ENCODE results near the gene DCC. TPM values are rescaled to one million over a fixed set of nuclear protein-coding genes. Genes with fewer than 3 reads are reported as not detected.

Gene DCC
- total RNA-seq, 1 donor from 2014 or later, result under 0.01 TPM

DNA sequence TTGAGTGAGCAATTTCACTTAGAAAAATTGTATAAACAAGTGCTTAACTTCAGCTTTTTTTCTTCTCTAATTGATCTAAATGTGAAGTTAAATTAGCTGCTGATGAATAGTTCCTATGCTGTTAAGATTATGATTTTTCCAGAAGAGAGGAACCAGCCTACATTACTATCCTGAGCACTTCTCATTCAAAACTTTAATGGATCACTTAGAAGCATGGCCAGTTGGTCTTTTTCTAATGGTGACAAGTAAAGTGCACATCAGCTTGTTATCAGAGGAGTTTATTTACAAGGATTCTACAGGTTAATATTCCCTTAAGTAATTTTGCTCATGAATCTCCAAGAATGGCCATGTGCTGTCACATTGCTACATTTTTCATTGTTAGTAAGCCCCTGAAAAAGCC, 37.1 kb downstream of the DCC start:
- Histone ChIP-seq H3K9ac (ENCODE audit: low read depth in 1 of 3, low read length in 3 of 3) (no peak overlapping the region), H3K36me3 (ENCODE audit: control insufficient read depth in 3 of 3, insufficient read depth in 3 of 3, low read length in 3 of 3) (no peaks in the 10 kb centered on the region), H3K9me3 (ENCODE audit: control insufficient read depth in 3 of 3, low read length in 3 of 3) (no peaks in the 10 kb centered on the region), H3K4me1 (ENCODE audit: control insufficient read depth in 3 of 3, insufficient read depth in 3 of 3, low read length in 3 of 3) (no peaks in the 10 kb centered on the region), H3K27ac (ENCODE audit: low read depth, low read length) (no peak overlapping the region), H3K27me3 (ENCODE audit: control insufficient read depth in 3 of 3, insufficient read depth in 3 of 3, low read length in 3 of 3) (no peaks in the 10 kb centered on the region), H3K4me3 (ENCODE audit: low read length in 3 of 3) (no peak overlapping the region)

GRCh38 chr18:52386306-52386705, 46.3 kb downstream of the DCC start:
- Histone ChIP-seq H3K4me1 (ENCODE audit: control insufficient read depth in 3 of 3, insufficient read depth in 3 of 3, low read length in 3 of 3) (no peaks in the 10 kb centered on the region), H3K4me3 (ENCODE audit: low read length in 3 of 3) (no peak overlapping the region), H3K9me3 (ENCODE audit: control insufficient read depth in 3 of 3, low read length in 3 of 3) (no peaks in the 10 kb centered on the region), H3K27ac (ENCODE audit: low read depth, low read length) (no peak overlapping the region), H3K27me3 (ENCODE audit: control insufficient read depth in 3 of 3, insufficient read depth in 3 of 3, low read length in 3 of 3) (no peaks in the 10 kb centered on the region), H3K36me3 (ENCODE audit: control insufficient read depth in 3 of 3, insufficient read depth in 3 of 3, low read length in 3 of 3) (no peaks in the 10 kb centered on the region), H3K9ac (ENCODE audit: low read depth in 1 of 3, low read length in 3 of 3) (no peak overlapping the region)

GRCh38 chr18:52387175-52387574, 47.2 kb downstream of the DCC start:
- H3K27ac ChIP-seq (ENCODE audit: low read depth, low read length), result no peak overlapping the region
- H3K27me3 ChIP-seq (ENCODE audit: control insufficient read depth in 3 of 3, insufficient read depth in 3 of 3, low read length in 3 of 3), result no peaks in the 10 kb centered on the region
- no peaks in the 10 kb centered on the region for H3K9me3 ChIP-seq (ENCODE audit: control insufficient read depth in 3 of 3, low read length in 3 of 3)
- no peak overlapping the region for H3K4me3 ChIP-seq (ENCODE audit: low read length in 3 of 3)
- H3K36me3 ChIP-seq (ENCODE audit: control insufficient read depth in 3 of 3, insufficient read depth in 3 of 3, low read length in 3 of 3), result no peaks in the 10 kb centered on the region
- no peaks in the 10 kb centered on the region for H3K4me1 ChIP-seq (ENCODE audit: control insufficient read depth in 3 of 3, insufficient read depth in 3 of 3, low read length in 3 of 3)
- H3K9ac ChIP-seq (ENCODE audit: low read depth in 1 of 3, low read length in 3 of 3), result no peak overlapping the region

GRCh38 chr18:52391810-52392559, 52.0 kb downstream of the DCC start:
- Histone ChIP-seq H3K36me3 (ENCODE audit: control insufficient read depth in 3 of 3, insufficient read depth in 3 of 3, low read length in 3 of 3) (no peaks in the 10 kb centered on the region), H3K4me1 (ENCODE audit: control insufficient read depth in 3 of 3, insufficient read depth in 3 of 3, low read length in 3 of 3) (no peaks in the 10 kb centered on the region), H3K27ac (ENCODE audit: low read depth, low read length) (no peak overlapping the region), H3K9ac (ENCODE audit: low read depth in 1 of 3, low read length in 3 of 3) (no peak overlapping the region), H3K27me3 (ENCODE audit: control insufficient read depth in 3 of 3, insufficient read depth in 3 of 3, low read length in 3 of 3) (no peaks in the 10 kb centered on the region), H3K4me3 (ENCODE audit: low read length in 3 of 3) (no peak overlapping the region), H3K9me3 (ENCODE audit: control insufficient read depth in 3 of 3, low read length in 3 of 3) (no peaks in the 10 kb centered on the region)

GRCh38 chr18:52394602-52395001, 54.6 kb downstream of the DCC start:
- Histone ChIP-seq H3K4me1 (ENCODE audit: control insufficient read depth in 3 of 3, insufficient read depth in 3 of 3, low read length in 3 of 3) (no peaks in the 10 kb centered on the region), H3K27ac (ENCODE audit: low read depth, low read length) (no peak overlapping the region), H3K4me3 (ENCODE audit: low read length in 3 of 3) (no peak overlapping the region), H3K27me3 (ENCODE audit: control insufficient read depth in 3 of 3, insufficient read depth in 3 of 3, low read length in 3 of 3) (no peaks in the 10 kb centered on the region), H3K36me3 (ENCODE audit: control insufficient read depth in 3 of 3, insufficient read depth in 3 of 3, low read length in 3 of 3) (no peaks in the 10 kb centered on the region), H3K9me3 (ENCODE audit: control insufficient read depth in 3 of 3, low read length in 3 of 3) (no peaks in the 10 kb centered on the region), H3K9ac (ENCODE audit: low read depth in 1 of 3, low read length in 3 of 3) (no peak overlapping the region)

DNA sequence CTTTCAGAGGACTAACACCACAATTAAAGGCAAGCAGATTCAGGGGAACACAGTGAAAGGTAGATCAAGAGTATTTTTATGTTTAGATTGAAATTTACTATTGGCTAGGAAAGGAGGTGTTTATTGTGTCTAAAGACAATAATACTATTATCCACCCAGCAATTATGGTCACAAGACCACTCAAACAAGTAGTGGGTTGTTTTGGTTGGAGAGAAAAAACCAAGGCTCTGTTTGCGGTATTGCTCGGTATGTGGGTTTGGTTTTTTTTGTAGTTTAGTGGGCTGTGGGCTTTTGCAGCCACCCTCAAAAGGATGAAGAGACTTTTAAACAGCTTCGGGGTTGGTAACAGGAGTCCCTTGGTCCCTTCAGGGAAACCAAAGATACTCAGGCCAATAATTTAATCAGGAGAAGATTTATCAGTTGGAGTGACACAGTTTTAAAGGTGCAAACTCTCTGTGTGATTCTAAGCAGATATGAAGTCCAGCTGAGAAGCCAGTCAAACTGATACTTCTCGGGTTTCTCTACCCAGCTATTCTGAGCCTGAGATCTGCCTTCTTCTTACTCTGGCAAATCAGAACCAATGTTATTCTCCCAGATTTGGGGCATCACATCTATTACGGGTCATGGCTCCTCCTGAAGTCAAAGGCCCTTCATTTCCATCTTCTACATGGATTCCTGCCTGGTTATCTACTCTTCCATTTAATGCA, 55.3 kb downstream of the DCC start:
- H3K27ac ChIP-seq (ENCODE audit: low read depth, low read length), result no peak overlapping the region
- no peak overlapping the region for H3K9ac ChIP-seq (ENCODE audit: low read depth in 1 of 3, low read length in 3 of 3)
- no peaks in the 10 kb centered on the region for H3K9me3 ChIP-seq (ENCODE audit: control insufficient read depth in 3 of 3, low read length in 3 of 3)
- H3K4me1 ChIP-seq (ENCODE audit: control insufficient read depth in 3 of 3, insufficient read depth in 3 of 3, low read length in 3 of 3), result no peaks in the 10 kb centered on the region
- H3K27me3 ChIP-seq (ENCODE audit: control insufficient read depth in 3 of 3, insufficient read depth in 3 of 3, low read length in 3 of 3), result no peaks in the 10 kb centered on the region
- no peak overlapping the region for H3K4me3 ChIP-seq (ENCODE audit: low read length in 3 of 3)
- H3K36me3 ChIP-seq (ENCODE audit: control insufficient read depth in 3 of 3, insufficient read depth in 3 of 3, low read length in 3 of 3), result no peaks in the 10 kb centered on the region

- H3K27me3 ChIP-seq (ENCODE audit: control insufficient read depth in 3 of 3, insufficient read depth in 3 of 3, low read length in 3 of 3), result no peaks in the 10 kb centered on the region
- no peak overlapping the region for H3K4me3 ChIP-seq (ENCODE audit: low read length in 3 of 3)
- H3K9ac ChIP-seq (ENCODE audit: low read depth in 1 of 3, low read length in 3 of 3), result no peak overlapping the region
- no peaks in the 10 kb centered on the region for H3K36me3 ChIP-seq (ENCODE audit: control insufficient read depth in 3 of 3, insufficient read depth in 3 of 3, low read length in 3 of 3)
- H3K4me1 ChIP-seq (ENCODE audit: control insufficient read depth in 3 of 3, insufficient read depth in 3 of 3, low read length in 3 of 3), result no peaks in the 10 kb centered on the region
- H3K27ac ChIP-seq (ENCODE audit: low read depth, low read length), result no peak overlapping the region
- H3K9me3 ChIP-seq (ENCODE audit: control insufficient read depth in 3 of 3, low read length in 3 of 3), result peaks cover 0 to 3% (median 0%) of the 10 kb centered on the region in 3 donors
Measured at GRCh38 chr18:52401236-52401635, 61.2 kb downstream of the DCC start.

DNA sequence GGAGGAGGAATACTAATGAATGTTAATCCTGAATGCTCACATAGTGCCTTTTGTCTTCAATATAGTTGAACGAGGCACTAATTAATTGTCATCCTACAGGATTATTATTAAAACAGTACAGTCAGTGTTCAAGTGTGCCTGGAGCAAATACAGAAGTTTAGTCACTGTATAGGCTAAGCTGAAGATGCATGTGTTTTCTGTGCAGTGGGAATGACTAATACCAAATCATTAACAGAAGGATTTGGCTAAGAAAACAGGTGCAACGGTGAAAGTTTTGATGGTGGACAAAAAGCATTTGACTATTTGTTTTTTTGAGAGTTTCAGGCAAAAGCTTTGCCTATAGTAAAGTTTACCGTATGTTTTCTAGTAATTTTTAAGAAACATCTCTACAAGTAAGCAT, 62.8 kb downstream of the DCC start:
- Histone ChIP-seq H3K36me3 (ENCODE audit: control insufficient read depth in 3 of 3, insufficient read depth in 3 of 3, low read length in 3 of 3) (no peaks in the 10 kb centered on the region), H3K4me1 (ENCODE audit: control insufficient read depth in 3 of 3, insufficient read depth in 3 of 3, low read length in 3 of 3) (no peaks in the 10 kb centered on the region), H3K9me3 (ENCODE audit: control insufficient read depth in 3 of 3, low read length in 3 of 3) (peaks cover 0 to 3% (median 0%) of the 10 kb centered on the region in 3 donors), H3K27ac (ENCODE audit: low read depth, low read length) (no peak overlapping the region), H3K9ac (ENCODE audit: low read depth in 1 of 3, low read length in 3 of 3) (no peak overlapping the region), H3K4me3 (ENCODE audit: low read length in 3 of 3) (no peak overlapping the region), H3K27me3 (ENCODE audit: control insufficient read depth in 3 of 3, insufficient read depth in 3 of 3, low read length in 3 of 3) (no peaks in the 10 kb centered on the region)

GRCh38 chr18:52403291-52404021, 63.5 kb downstream of the DCC start:
- Histone ChIP-seq H3K27ac (ENCODE audit: low read depth, low read length) (no peak overlapping the region), H3K4me1 (ENCODE audit: control insufficient read depth in 3 of 3, insufficient read depth in 3 of 3, low read length in 3 of 3) (no peaks in the 10 kb centered on the region), H3K9me3 (ENCODE audit: control insufficient read depth in 3 of 3, low read length in 3 of 3) (peaks cover 0 to 3% (median 0%) of the 10 kb centered on the region in 3 donors), H3K27me3 (ENCODE audit: control insufficient read depth in 3 of 3, insufficient read depth in 3 of 3, low read length in 3 of 3) (no peaks in the 10 kb centered on the region), H3K9ac (ENCODE audit: low read depth in 1 of 3, low read length in 3 of 3) (no peak overlapping the region), H3K4me3 (ENCODE audit: low read length in 3 of 3) (no peak overlapping the region), H3K36me3 (ENCODE audit: control insufficient read depth in 3 of 3, insufficient read depth in 3 of 3, low read length in 3 of 3) (no peaks in the 10 kb centered on the region)

GRCh38 chr18:52408800-52409302, 68.9 kb downstream of the DCC start:
- peaks cover 0 to 3% (median 0%) of the 10 kb centered on the region in 3 donors for H3K9me3 ChIP-seq (ENCODE audit: control insufficient read depth in 3 of 3, low read length in 3 of 3)
- no peaks in the 10 kb centered on the region for H3K4me1 ChIP-seq (ENCODE audit: control insufficient read depth in 3 of 3, insufficient read depth in 3 of 3, low read length in 3 of 3)
- no peaks in the 10 kb centered on the region for H3K36me3 ChIP-seq (ENCODE audit: control insufficient read depth in 3 of 3, insufficient read depth in 3 of 3, low read length in 3 of 3)
- no peak overlapping the region for H3K4me3 ChIP-seq (ENCODE audit: low read length in 3 of 3)
- no peak overlapping the region for H3K9ac ChIP-seq (ENCODE audit: low read depth in 1 of 3, low read length in 3 of 3)
- no peaks in the 10 kb centered on the region for H3K27me3 ChIP-seq (ENCODE audit: control insufficient read depth in 3 of 3, insufficient read depth in 3 of 3, low read length in 3 of 3)
- H3K27ac ChIP-seq (ENCODE audit: low read depth, low read length), result no peak overlapping the region
